H1 (cell line): ENCODE data around the gene ANXA2R. TPM values are rescaled to one million over a fixed set of nuclear protein-coding genes. Genes with fewer than 3 reads are reported as not detected.
A peak's percentile ranks its signal among the peaks of the same experiment; 100 is the strongest.

Experiments used
- CTCF ChIA-PET: fragments of 300-600 bp; sonication (Branson Sonifier 250); formaldehyde crosslinking; loops from one replicate; lab custom pipeline; 2021; ENCODE audit not compliant: partially characterized antibody; lab: Charles Lee
- POLR2A ChIA-PET: fragments of 300-600 bp; sonication (Branson Sonifier 250); formaldehyde crosslinking; loops from one replicate; lab custom pipeline; 2021; ENCODE audit warnings: inconsistent platforms; ENCODE audit not compliant: partially characterized antibody; lab: Charles Lee
- DNase-seq, 2 experiments: peaks; one replicate each; pipeline versions ENCODE4 v3.0.0 to v3.0.0-alpha.2; 2010 to 2022; ENCODE audit warnings: low spot score in 2 of 2, low read depth in 1 of 2, mixed read lengths in 1 of 2
- FAIRE-seq: peaks from 2 replicates; lab custom pipeline; 2011; peaks lifted over from hg19 to GRCh38; lab: Jason Lieb, UNC
- H2AFZ ChIP-seq: 2 replicates; pipeline ENCODE4 v1.8.1; 2012; ENCODE audit warnings: low read length, inconsistent platforms
- H2AK5ac ChIP-seq: 2 replicates; pipeline ENCODE4 v1.6.1; 2013; ENCODE audit warnings: low read depth, low read length
- H2BK120ac ChIP-seq: replicated peaks from 2 replicates; pipeline ENCODE3; 2013; ENCODE audit warnings: low read depth, low read length, inconsistent platforms
- H2BK12ac ChIP-seq: 2 replicates; pipeline ENCODE4 v1.6.1; 2013; ENCODE audit warnings: low read depth, low read length
- H2BK15ac ChIP-seq: 2 replicates; pipeline ENCODE4 v1.6.1; 2013; ENCODE audit warnings: low read length
- H2BK20ac ChIP-seq: 2 replicates; pipeline ENCODE4 v1.6.1; 2013; ENCODE audit warnings: low read length
- H2BK5ac ChIP-seq: 2 replicates; pipeline ENCODE4 v1.6.1; 2013; ENCODE audit warnings: low read depth, low read length
- H3K14ac ChIP-seq: 2 replicates; pipeline ENCODE4 v1.6.1; 2013; ENCODE audit warnings: inconsistent platforms; ENCODE audit not compliant: insufficient read length
- H3K18ac ChIP-seq: 2 replicates; pipeline ENCODE4 v1.6.1; 2013; ENCODE audit warnings: low read length; ENCODE audit errors: extremely low read depth
- H3K23ac ChIP-seq: 2 replicates; pipeline ENCODE4 v1.6.1; 2013; ENCODE audit warnings: inconsistent platforms; ENCODE audit not compliant: insufficient read length
- H3K23me2 ChIP-seq: 2 replicates; pipeline ENCODE4 v1.6.1; 2013; ENCODE audit warnings: low read depth, low read length
- H3K27ac ChIP-seq: 2 replicates; pipeline ENCODE4 v1.6.1; 2011; ENCODE audit warnings: low read depth, low read length, inconsistent platforms
- H3K27me3 ChIP-seq, 4 experiments: replicated peaks in 1 of 4; 1 replicate in 1 of 4; 2 replicates in 3 of 4; pipeline versions ENCODE4 v1.6.1 to v1.8.1; 2011 to 2013; ENCODE audit warnings: low read length in 3 of 4, mild to moderate bottlenecking in 3 of 4, inconsistent platforms in 2 of 4, mixed read lengths in 2 of 4, moderate library complexity in 1 of 4; ENCODE audit not compliant: control insufficient read depth in 3 of 4, insufficient read depth in 3 of 4; ENCODE audit errors: extremely low read depth in 1 of 4
- H3K36me3 ChIP-seq, 4 experiments: 2 replicates each; pipeline versions ENCODE4 v1.6.1 to v1.8.1; 2011 to 2013; ENCODE audit warnings: mild to moderate bottlenecking in 4 of 4, low read length in 3 of 4, moderate library complexity in 2 of 4, control low read depth in 1 of 4, inconsistent platforms in 1 of 4; ENCODE audit not compliant: insufficient read depth in 4 of 4, control insufficient read depth in 2 of 4
- H3K4ac ChIP-seq: replicated peaks from 2 replicates; pipeline ENCODE3; 2013; ENCODE audit warnings: low read length, low read depth, mixed read lengths, inconsistent platforms; ENCODE audit not compliant: insufficient read length
- H3K4me1 ChIP-seq, 4 experiments: replicated peaks in 1 of 4; 1 replicate in 1 of 4; 2 replicates in 3 of 4; pipeline versions ENCODE4 v1.6.1 to v1.8.1; 2011 to 2013; ENCODE audit warnings: low read length in 3 of 4, inconsistent platforms in 2 of 4, mixed read lengths in 1 of 4; ENCODE audit not compliant: insufficient read depth in 4 of 4, control insufficient read depth in 3 of 4
- H3K4me2 ChIP-seq, 2 experiments: 2 replicates each; pipeline versions ENCODE4 v1.6.1 to v1.8.1; 2011 to 2013; ENCODE audit warnings: low read depth in 2 of 2, low read length in 2 of 2, control low read depth in 1 of 2, inconsistent platforms in 1 of 2, mild to moderate bottlenecking in 1 of 2; ENCODE audit not compliant: insufficient read depth in 1 of 2
- H3K4me3 ChIP-seq, 4 experiments: fragments of 200-600, 300-600 bp in 1 of 4; sonication (generic), shearing (Covaris generic), sonication (Bioruptor Twin) in 1 of 4; 2 replicates each; pipeline versions ENCODE4 v1.5.1 to v1.8.1; 2011 to 2016; ENCODE audit warnings: low read length in 4 of 4, low read depth in 3 of 4, control low read depth in 2 of 4, inconsistent platforms in 2 of 4, mild to moderate bottlenecking in 2 of 4, mixed read lengths in 1 of 4, moderate library complexity in 1 of 4; ENCODE audit not compliant: insufficient read depth in 2 of 4; ENCODE audit errors: extremely low read depth in 1 of 4
- H3K56ac ChIP-seq: replicated peaks from 2 replicates; pipeline ENCODE3; 2013; ENCODE audit warnings: low read depth, mild to moderate bottlenecking, mixed read lengths, low read length, inconsistent platforms; ENCODE audit not compliant: insufficient read length
- H3K79me1 ChIP-seq: 2 replicates; pipeline ENCODE4 v1.6.1; 2013; ENCODE audit warnings: low read depth, low read length, control low read depth
- H3K79me2 ChIP-seq, 2 experiments: 2 replicates each; pipeline versions ENCODE4 v1.6.1 to v1.8.1; 2012 to 2013; ENCODE audit warnings: low read length in 2 of 2, mild to moderate bottlenecking in 2 of 2, inconsistent platforms in 1 of 2; ENCODE audit not compliant: insufficient read depth in 2 of 2, control insufficient read depth in 1 of 2
- H3K9ac ChIP-seq, 4 experiments: replicated peaks in 1 of 4; 1 replicate in 1 of 4; 2 replicates in 3 of 4; pipeline versions ENCODE4 v1.6.1 to v1.8.1; 2011 to 2013; ENCODE audit warnings: low read depth in 3 of 4, low read length in 3 of 4, control low read depth in 2 of 4, mild to moderate bottlenecking in 2 of 4, moderate library complexity in 2 of 4, inconsistent platforms in 1 of 4; ENCODE audit errors: extremely low read depth in 1 of 4
- H3K9me3 ChIP-seq, 2 experiments: 2 replicates each; pipeline versions ENCODE4 v1.6.1 to v1.8.1; 2012 to 2013; ENCODE audit warnings: mild to moderate bottlenecking in 2 of 2, moderate library complexity in 2 of 2, control low read depth in 1 of 2, inconsistent platforms in 1 of 2, low read depth in 1 of 2, low read length in 1 of 2, mixed read lengths in 1 of 2; ENCODE audit not compliant: insufficient read depth in 2 of 2
- H4K20me1 ChIP-seq, 2 experiments: replicated peaks in 1 of 2; 2 replicates each; pipeline versions ENCODE3 to v1.8.1; 2011 to 2013; ENCODE audit warnings: inconsistent platforms in 2 of 2, low read length in 2 of 2, mild to moderate bottlenecking in 1 of 2; ENCODE audit not compliant: insufficient read depth in 2 of 2, control insufficient read depth in 1 of 2
- H4K5ac ChIP-seq: 2 replicates; pipeline ENCODE4 v1.6.1; 2013; ENCODE audit warnings: low read length, low read depth, mixed read lengths, inconsistent platforms; ENCODE audit not compliant: insufficient read length
- H4K8ac ChIP-seq: 2 replicates; pipeline ENCODE4 v1.8.0; 2013; ENCODE audit warnings: mild to moderate bottlenecking, moderate library complexity, low read length, inconsistent platforms; ENCODE audit not compliant: insufficient read depth; ENCODE audit errors: extremely low read depth
- H4K91ac ChIP-seq: replicated peaks from 2 replicates; pipeline ENCODE3; 2013; ENCODE audit warnings: low read length, mixed read lengths, inconsistent platforms; ENCODE audit not compliant: insufficient read length
- CREB1 ChIP-seq: IDR thresholded peaks from 2 replicates; pipeline ENCODE4 v1.6.1; 2012; ENCODE audit warnings: inconsistent platforms
- HDAC2 ChIP-seq, 2 experiments: fragments of 300-600 bp in 1 of 2; sonication (generic) in 1 of 2; IDR thresholded peaks; 2 replicates each; pipeline ENCODE4 v1.6.1; 2011 to 2012; ENCODE audit warnings: low read depth in 2 of 2, low read length in 2 of 2, mild to moderate bottlenecking in 2 of 2, moderate library complexity in 2 of 2, borderline replicate concordance in 1 of 2, inconsistent platforms in 1 of 2
- KDM1A ChIP-seq: fragments of 200-600, 300-600 bp; sonication (generic); IDR thresholded peaks from 2 replicates; pipeline ENCODE4 v1.7.1; 2016; ENCODE audit warnings: mild to moderate bottlenecking, low read length, borderline replicate concordance
- KDM4A ChIP-seq: IDR thresholded peaks from one replicate; pipeline ENCODE4 v1.7.1; 2012; ENCODE audit warnings: low read depth, mild to moderate bottlenecking, moderate library complexity, low read length, inconsistent platforms; ENCODE audit not compliant: severe bottlenecking
- KDM5A ChIP-seq: fragments of 200-600 bp; IDR thresholded peaks from 2 replicates; pipeline ENCODE4 v1.7.1; 2012; ENCODE audit warnings: mild to moderate bottlenecking, low read length, inconsistent platforms, mixed read lengths
- RBBP5 ChIP-seq: IDR thresholded peaks from 2 replicates; pipeline ENCODE4 v1.7.1; 2012; ENCODE audit warnings: low read depth, mild to moderate bottlenecking, inconsistent platforms, low read length, moderate library complexity, borderline replicate concordance
- SP1 ChIP-seq: IDR thresholded peaks from 2 replicates; pipeline ENCODE4 v1.6.1; 2011; ENCODE audit warnings: low read depth, low read length
- SRF ChIP-seq: IDR thresholded peaks from 2 replicates; pipeline ENCODE4 v1.6.1; 2011; ENCODE audit warnings: mild to moderate bottlenecking, low read depth, low read length, moderate library complexity
- TAF1 ChIP-seq: IDR thresholded peaks from 2 replicates; pipeline ENCODE4 v1.6.1; 2011; ENCODE audit warnings: mild to moderate bottlenecking, low read depth, low read length
- WGBS, 2 experiments: shearing (Covaris generic) in 1 of 2; methylation state at CpG; one replicate each; pipeline versions ENCODE4 v1.1.6 to v1.1.7; 2013 to 2015; ENCODE audit warnings: low lambda C conversion rate in 2 of 2, mixed read lengths in 2 of 2, inconsistent platforms in 1 of 2, low coverage in 1 of 2, missing lambda C conversion rate in 1 of 2; ENCODE audit not compliant: insufficient replicate concordance in 2 of 2, insufficient coverage in 1 of 2, insufficient read length in 1 of 2; ENCODE audit errors: extremely low coverage in 1 of 2, missing lambda C conversion rate in 1 of 2; 5-methylcytosine and 5-hydroxymethylcytosine counted together
- polyA plus RNA-seq, 7 experiments: library from polyadenylated mRNA; depleted of rRNA in 3 of 7; stranded (reverse) in 5 of 7; unstranded in 2 of 7; fragments of >200 nt in 5 of 7; fragments of 200-250 nt in 2 of 7; gene quantifications; 1 replicate in 5 of 7; 2 replicates in 1 of 7; 4 replicates in 1 of 7; pipeline versions ENCODE4 v1.2.1 to v1.2.3, GENCODE V29; 2011 to 2013; ENCODE audit warnings: missing spikeins in 2 of 7, mixed read lengths in 2 of 7
- total RNA-seq: library from RNA; stranded (reverse); fragmentation: NEBNext Ultra II Directional; extraction: Animal tissue kit (Norgen Biotek cat#: 25700); gene quantifications from 2 replicates; pipeline ENCODE4 v1.2.1, GENCODE V29; 2021
- TF ChIP-seq, protein P1 (sequence below): IDR thresholded peaks from 2 replicates; pipeline ENCODE4 v1.6.1; 2012; ENCODE audit warnings: inconsistent platforms

Gene ANXA2R
- total and polyA plus RNA-seq, 2 of the 8 experiments (the other 6 are each of a cell fraction or from before 2014, with no cell fraction given), result 0.08 to 0.17 TPM

DNA sequence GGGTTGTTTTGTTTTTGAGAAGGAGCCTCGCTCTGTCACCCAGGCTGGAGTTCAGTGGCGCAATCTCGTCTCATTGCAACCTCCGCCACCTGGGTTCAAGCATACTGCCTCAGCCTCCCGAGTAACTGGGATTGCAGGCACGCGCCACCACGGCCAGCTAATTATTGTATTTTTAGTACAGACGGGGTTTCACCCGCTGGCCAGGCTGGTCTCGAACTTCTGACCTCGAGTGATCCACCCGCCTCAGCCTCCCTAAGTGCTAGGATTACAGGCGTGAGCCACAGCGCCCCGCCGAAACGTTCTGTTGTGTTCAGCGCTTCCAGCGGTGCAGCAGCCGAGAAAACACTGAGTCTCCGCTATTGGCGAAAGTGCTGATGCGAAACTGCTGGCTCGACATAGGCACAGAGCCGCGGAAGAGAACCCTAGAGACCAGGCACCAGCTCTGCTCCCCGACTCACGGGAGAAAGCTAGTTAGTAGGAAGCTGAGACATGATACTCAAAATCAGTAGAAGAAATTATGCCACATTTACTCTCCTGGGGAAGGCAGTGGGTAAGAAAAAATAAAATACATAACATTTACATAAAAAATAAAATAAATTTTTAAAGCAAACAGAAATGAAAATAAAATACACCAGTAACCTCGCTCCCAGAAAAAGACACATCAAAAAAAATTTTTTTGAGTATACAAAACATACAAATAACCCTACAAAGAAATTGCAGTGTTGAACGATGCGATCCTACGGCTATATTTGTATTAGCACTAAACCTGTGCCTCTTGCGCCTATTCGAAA is 31.6 kb downstream of the ANXA2R start:
- ChIA-PET CTCF (interaction anchor here (0.9 to 2.9 kb wide), 11 partner anchors 9 to 97 kb away, joined by 3 to 15 read pairs (median 4); no protein-coding TSS in a partner anchor), POLR2A (interaction anchor here (1.2 to 2.3 kb wide), 5 partner anchors 8 to 113 kb away, joined by 3 to 9 read pairs (median 6); partner anchors contain the start of gene ZNF131)
- FAIRE-seq (peak; percentile 28), DNase-seq (peak in 1 of 2 experiments; percentile 90)
- peak overlapping the region in 2 of 4 experiments; percentile 1 to 10; a peak in 4 of 7 replicates for H3K9ac ChIP-seq
- peak overlapping the region; percentile 51 to 69 (median 59) for H3K4me3 ChIP-seq
- no peak overlapping the region for H3K56ac ChIP-seq
- peaks cover 0 to 3% (median 0%) of the 10 kb centered on the region in 4 experiments; a peak in 2 of 7 replicates for H3K4me1 ChIP-seq
- H3K9me3 ChIP-seq, result no peaks in the 10 kb centered on the region
- H3K18ac ChIP-seq, result peak overlapping the region; percentile 75; the same call in 1 of the 2 replicates
- peak overlapping the region; percentile 76 to 82 for H3K4me2 ChIP-seq
- no peak overlapping the region for H3K14ac ChIP-seq
- peak overlapping the region; percentile 97 for H2AFZ ChIP-seq
- peak overlapping the region; percentile 44 for H4K5ac ChIP-seq
- peak overlapping the region; percentile 53; the same call in 1 of the 2 replicates for H2BK15ac ChIP-seq
- H4K20me1 ChIP-seq, result peaks cover 1 to 2% of the 10 kb centered on the region in 2 experiments
- no peak overlapping the region for H4K91ac ChIP-seq
- H3K23ac ChIP-seq, result no peak overlapping the region
- no peak overlapping the region for H3K4ac ChIP-seq
- H2BK5ac ChIP-seq, result peak overlapping the region; percentile 73; the same call in 1 of the 2 replicates
- H4K8ac ChIP-seq, result peak overlapping the region; percentile 75
- H3K36me3 ChIP-seq, result no peaks in the 10 kb centered on the region
- no peak overlapping the region for H2BK20ac ChIP-seq
- no peak overlapping the region for H2AK5ac ChIP-seq
- no peaks in the 10 kb centered on the region for H3K79me2 ChIP-seq
- peaks cover 12% of the 10 kb centered on the region; the same call in 1 of the 2 replicates for H3K23me2 ChIP-seq
- no peaks in the 10 kb centered on the region for H3K79me1 ChIP-seq
- H2BK12ac ChIP-seq, result peak overlapping the region; percentile 91
- H2BK120ac ChIP-seq, result no peak overlapping the region
- 15% methylated on average over 35 of the region's 35 CpGs; no CpG with 5 or more reads in 1 of the 2 experiments for WGBS, 2 experiments
- no peak overlapping the region for H3K27ac ChIP-seq
- peaks cover 31 to 54% (median 46%) of the 10 kb centered on the region in 4 experiments for H3K27me3 ChIP-seq
- TF ChIP-seq KDM1A, result peak; percentile 95; the same call in 1 of the 2 replicates
- peak in 1 of 2 experiments; percentile 64; a peak in 1 of 4 replicates for TF ChIP-seq HDAC2 (IDR thresholded peaks at IDR 0.05; ENCODE audit: borderline replicate concordance in 1 of 2, low read depth in 2 of 2, low read length in 2 of 2)
- TF ChIP-seq KDM5A, result no peak
- TF ChIP-seq, protein P1, sequence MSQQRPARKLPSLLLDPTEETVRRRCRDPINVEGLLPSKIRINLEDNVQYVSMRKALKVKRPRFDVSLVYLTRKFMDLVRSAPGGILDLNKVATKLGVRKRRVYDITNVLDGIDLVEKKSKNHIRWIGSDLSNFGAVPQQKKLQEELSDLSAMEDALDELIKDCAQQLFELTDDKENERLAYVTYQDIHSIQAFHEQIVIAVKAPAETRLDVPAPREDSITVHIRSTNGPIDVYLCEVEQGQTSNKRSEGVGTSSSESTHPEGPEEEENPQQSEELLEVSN, result peak; percentile 70
- peak; percentile 7; the same call in 1 of the 2 replicates for TF ChIP-seq SP1
- TF ChIP-seq TAF1, result peak; percentile 59; the same call in 1 of the 2 replicates
- peak; percentile 6; the same call in 1 of the 2 replicates for TF ChIP-seq RBBP5
- 0 out of 2 replicates have a peak, but pooled peaks have one; percentile 17 for TF ChIP-seq CREB1
- TF ChIP-seq SRF, result no peak
- peak; percentile 83 for TF ChIP-seq KDM4A
